ENCODE data around the gene DEUP1.
"Not testable (repeated sequence)": the region's sequence is repeated elsewhere in the genome, so short reads cannot be mapped to it uniquely, and the experiment has no call there.

Gene DEUP1, protein sequence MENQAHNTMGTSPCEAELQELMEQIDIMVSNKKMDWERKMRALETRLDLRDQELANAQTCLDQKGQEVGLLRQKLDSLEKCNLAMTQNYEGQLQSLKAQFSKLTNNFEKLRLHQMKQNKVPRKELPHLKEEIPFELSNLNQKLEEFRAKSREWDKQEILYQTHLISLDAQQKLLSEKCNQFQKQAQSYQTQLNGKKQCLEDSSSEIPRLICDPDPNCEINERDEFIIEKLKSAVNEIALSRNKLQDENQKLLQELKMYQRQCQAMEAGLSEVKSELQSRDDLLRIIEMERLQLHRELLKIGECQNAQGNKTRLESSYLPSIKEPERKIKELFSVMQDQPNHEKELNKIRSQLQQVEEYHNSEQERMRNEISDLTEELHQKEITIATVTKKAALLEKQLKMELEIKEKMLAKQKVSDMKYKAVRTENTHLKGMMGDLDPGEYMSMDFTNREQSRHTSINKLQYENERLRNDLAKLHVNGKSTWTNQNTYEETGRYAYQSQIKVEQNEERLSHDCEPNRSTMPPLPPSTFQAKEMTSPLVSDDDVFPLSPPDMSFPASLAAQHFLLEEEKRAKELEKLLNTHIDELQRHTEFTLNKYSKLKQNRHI

DNA sequence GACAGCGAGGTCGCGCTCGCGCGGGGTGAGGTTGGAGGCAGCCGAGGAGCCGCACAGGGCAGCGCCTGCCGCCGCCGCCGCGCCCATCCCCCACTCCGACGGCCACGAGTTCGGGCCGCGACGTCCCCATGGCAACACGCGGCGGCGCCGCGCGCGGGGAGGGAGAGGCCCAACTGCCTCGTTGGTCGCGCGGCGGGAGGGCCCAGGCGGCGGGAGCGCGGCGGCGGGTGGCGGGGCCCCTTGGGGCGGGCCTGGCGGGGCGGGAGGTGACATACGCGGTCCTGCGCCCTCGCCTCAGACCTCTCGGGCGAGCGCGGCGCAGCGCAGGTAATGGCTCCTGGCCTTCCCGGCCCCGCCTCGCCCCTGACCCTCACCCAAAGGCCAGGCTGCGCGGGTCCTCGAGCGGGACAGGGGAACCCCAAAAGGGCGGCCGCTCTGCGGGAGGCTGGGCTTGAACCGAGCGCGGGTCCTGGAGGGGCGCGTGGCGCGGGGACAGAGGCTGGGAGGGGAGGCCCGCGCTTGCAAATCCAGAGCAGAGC, at the start of gene DEUP1:
Gene DEUP1, plus strand, starts transcription at position 297 of the 539 bp plus-strand sequence. CDS start 1,518 bp downstream, outside the sequence.
- peak; percentile 93 for DNase-seq

DNA sequence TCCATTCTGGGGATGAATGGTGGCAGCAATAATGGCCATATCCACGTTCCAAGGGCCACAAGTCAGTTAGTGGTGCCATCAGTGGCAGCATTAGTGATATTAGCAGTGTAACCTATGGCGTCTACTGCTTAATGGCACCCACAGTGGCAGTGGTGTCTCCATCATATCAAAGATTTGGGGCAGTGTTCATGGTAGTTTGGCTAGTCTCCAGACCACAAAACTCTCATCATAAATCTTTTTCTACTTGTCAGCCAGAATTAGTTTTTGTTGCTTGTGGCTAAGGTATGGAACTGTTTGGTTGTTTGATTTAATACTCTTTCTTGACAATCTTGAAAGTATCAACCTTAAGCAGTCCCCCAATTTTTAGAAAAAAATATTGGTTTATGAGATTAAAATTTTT, 45.1 kb upstream of the DEUP1 start:
- no peak for DNase-seq

DNA sequence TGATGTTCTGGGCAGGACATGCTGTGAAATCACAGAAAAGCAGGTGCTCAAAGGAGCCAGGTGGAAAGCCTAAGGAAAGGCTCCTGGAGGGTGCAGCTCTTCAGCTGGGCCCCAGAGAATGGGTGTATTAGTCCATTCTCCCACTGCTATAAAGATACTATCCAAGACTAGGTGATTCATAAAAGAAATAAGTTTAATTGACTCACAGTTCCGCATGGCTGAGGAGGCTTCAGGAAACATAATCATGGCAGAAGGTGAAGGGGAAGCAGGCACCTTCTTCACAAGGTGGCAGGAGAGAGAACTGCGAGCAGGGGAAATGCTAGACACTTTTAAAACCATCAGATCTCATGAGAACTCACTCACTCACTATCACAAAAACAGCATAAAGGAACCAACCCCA, 43.1 kb upstream of the DEUP1 start:
- peak; percentile 68 for DNase-seq

DNA sequence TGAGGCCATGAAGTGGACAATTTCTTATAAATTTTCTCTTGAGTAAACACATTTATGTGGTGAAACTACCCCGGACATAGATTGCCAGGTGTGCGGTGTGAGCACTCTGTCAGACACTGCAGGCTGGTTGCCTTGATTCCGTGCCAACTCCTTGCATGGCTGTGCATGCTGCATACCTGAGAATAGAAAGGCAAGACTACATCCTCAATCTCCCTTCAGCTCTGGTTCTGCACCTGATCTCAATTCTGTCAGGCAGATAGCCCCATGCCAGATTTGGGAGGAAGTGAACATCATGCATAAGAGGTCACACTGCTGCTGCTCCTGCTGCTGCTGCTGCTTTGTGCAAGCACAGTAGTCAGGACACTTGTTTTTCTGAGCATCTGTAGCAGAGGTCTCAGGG, 42.5 kb upstream of the DEUP1 start:
- peak; percentile 87 for DNase-seq

DNA sequence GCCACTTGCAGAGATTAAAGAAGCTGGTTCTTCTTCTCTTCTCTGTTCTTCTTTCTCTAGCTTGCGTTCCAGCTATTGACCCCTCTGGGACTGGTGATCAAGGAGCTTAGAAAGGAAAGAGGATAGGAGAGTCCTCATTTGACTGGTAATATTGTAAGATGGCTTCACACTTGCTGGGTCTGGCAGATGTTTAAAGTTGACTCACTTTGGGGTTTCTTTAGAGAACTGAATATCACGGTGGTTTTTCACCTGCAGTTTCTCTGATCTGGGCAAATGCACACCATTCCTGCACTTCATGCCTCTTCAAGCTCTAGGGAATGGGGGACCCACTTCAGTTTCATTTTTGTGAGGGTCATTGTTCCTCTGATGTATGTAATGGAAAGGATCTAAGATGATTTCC, 41.8 kb upstream of the DEUP1 start:
- no peak for DNase-seq

DNA sequence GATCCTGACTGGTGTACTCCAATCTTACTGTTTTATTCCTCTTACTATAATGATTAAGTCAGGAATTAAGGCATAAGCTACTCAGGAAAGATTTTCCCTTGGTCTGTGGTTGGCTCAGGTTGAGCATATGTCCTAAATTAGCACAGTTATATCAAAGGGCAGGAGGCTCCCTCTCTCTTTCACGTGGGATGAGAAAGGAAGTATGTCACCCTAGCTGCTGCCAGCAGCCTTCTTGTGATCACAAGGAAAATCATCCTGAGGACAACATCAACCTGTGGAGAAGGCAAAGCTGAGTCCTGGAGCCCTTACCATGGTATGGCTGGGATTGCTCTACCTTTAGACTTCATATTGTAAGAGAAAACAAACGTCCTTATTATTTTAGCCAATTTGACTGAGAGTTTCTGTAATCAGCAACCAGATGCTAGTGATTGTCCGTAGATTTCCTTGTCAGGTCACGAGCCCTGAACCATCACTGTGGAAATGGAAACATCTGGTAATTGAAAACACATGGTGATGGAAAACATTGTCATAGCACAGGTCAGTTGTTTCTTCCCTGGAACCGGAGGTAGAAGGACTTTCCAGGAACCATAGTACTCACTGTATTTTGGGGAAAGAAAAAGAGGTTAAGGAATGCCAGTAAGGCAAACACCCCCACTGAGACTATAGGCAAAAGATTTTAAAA, 40.6 kb upstream of the DEUP1 start:
- no peak for DNase-seq

DNA sequence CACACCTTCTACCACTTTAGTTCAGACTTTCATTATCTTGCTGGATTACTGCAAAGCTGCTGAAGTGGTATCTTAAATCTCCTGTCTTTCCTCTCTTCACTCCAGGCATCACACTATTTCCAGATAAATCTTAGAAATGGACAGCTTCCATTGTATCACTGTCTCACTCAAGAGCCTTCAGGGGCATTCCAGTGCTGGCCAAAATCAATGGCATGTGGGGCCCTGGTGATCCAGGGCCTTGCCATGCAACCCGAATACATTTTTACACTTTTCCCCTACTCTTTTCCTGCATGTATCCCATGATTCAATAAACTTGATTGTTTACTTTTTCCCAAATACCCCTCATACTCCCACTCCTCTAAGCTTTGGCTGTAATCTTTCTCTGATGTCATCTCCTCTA, 39.4 kb upstream of the DEUP1 start:
- no peak for DNase-seq

DNA sequence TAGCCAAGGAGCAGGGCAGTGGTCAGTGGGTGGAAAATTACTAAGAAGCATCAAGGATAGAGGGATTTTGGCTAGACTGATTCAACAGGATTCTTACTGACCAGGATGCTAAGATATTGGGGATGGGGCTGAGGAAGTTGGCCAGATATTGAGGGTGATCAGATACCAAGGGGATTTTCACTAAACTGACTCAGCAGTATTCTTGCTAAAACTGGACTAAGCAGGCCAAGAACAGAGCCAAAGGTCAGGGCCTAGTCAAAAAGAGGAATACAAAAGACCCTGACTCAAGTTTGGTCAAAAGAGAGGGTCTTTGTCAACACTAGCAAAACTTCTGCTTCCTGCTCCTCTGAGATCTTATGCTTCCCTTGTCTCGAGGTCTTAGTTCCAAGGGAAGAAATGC, 38.6 kb upstream of the DEUP1 start:
- no peak for DNase-seq

DNA sequence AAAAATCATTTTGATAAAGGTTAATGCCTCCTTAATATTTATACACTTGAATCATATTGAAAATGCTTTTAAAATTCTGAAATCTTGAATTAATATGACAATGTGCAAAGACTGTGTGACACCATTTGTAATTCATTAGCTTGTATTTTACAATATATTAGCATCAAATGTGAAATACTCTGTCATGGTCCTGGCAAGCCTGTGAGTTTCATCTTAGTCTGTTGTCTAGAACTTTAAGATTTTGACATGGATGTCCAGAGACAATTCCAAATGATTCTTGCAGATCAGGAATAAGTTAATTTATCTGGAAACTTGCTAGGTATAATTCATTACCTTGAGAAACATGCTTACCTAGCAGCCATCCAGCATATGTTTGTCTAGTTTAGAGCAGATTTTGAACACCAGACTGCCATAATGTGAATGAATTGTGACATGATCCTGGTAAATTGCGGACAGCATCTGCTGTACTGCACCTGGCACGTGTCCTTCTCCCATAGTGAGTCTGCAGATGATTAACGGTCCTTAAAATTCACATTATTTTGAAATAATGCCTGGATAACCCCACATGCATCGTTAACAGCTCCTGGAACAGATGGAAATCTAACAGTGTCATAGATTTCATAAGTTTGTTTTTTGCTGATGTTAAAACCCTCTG, 34.5 kb upstream of the DEUP1 start:
- no peak for DNase-seq

DNA sequence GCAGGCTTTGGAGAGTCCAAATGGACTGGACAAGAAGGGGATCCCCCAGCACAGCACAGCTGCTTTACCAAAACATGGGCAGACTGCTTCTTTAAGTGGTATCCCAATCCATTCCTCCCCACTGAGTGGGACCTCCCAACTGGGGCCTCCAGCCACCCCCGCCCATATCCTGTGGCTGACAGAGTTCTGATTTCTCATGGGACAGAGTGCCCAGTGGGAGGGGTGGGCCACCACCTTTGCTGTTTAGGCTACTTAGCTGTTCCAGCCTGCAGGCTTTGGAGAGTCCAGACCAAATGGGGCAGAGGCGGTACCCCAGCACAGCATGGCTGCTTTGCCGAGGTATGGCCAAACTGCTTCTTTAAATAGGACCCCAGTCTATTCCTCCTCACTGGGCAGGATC, 26.9 kb upstream of the DEUP1 start:
- no peak for DNase-seq

DNA sequence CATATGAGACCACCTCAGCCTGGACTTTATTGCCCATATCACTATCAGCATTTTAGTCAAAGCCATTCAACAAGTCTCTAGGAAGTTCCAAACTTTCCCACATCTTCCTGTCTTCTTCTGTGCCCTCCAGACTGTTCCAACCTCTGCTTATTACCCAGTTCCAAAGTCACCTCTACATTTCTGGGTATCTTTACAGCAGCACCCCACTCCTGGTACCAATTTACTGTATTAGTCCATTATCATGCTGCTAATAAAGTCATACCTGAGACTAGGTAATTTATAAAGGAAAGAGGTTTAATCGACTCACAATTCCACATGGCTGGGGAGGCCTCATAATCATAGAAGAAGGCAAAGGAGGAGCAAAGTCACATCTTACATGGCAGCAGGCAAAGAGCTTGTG, 16.1 kb upstream of the DEUP1 start:
- DNase-seq = not testable (repeated sequence)

DNA sequence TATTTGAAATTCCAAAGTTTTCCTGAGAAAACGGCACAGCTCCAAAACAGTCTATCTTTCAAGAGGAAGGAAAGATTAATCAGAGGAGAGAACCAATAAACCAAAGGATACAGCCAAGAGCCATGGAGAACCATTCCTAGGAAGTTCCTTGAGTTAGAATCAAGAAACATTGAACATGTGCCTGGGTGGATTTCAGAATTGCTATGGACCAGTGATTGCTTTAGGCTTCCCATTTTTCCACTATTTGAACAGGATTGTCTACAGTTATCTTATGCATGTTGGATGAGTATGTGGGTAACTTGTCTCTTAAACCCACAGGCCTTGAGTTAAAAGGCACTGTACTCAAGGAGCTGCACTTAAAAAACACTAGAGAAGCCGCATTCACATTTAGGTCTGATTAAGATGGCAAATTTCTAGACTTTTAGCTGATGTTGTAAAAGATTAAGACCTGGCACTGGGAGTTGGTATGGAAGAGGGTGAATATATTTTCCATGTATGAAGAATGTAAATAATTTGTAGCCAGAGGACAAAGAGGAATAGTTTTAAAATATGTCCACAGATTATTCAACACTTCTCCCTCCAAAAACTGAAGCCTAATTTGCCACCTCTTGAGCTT, 11.2 kb upstream of the DEUP1 start:
- DNase-seq = no peak

DNA sequence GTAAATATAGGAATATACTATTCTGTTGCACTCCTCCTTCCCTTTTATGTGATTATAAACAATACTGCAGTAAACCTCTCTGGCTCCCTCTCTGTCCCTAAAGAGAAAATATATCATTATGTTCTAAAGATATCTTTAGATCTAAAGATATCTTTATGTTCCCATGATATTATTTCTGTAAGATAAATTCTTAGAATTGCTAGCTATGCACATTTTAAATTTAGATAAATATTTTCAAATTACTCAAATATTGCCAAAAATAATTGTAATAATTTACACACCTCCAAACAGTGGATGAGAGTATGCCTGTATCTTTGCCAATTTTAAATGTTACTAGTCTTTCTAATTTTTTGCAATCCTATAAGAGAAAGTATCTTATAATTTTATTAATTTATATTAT, 10.3 kb upstream of the DEUP1 start:
- no peak for DNase-seq

DNA sequence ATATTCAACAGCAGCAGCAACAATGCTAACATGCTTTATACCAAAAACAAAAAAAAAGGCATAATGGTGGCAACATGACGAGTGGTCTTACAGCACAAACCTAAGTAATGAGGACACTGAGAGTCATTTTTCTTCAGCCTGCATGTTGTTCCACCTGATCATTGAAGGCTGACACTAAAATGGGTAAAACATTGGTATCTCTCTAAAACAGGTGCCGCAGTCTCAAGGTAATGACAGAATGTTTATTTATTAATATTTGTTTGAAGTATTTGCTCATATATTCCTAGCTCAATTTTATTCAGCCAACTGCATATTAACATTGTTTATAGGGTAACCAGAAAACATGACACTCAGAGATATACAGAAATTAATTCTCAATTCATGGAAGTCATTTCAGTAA, 8.3 kb upstream of the DEUP1 start:
- DNase-seq = no peak

DNA sequence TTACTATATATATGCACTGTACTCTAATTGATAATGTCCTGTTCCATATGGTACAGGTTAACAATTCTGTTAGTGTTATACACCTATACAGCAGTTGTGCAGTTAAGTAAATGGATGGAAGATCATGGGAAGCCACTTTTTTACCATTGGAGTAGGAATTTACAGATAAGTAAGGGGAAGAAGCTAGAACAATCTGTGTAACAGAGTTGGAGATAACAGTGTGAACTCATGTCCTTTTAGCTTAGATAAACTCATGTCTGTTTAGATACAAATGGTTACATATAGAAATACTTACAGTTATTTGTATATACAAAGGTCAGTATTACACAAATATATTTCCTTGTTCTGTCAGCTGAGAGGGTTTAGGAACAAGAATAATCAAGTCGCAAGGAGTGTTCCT, 6.8 kb upstream of the DEUP1 start:
- no peak for DNase-seq

DNA sequence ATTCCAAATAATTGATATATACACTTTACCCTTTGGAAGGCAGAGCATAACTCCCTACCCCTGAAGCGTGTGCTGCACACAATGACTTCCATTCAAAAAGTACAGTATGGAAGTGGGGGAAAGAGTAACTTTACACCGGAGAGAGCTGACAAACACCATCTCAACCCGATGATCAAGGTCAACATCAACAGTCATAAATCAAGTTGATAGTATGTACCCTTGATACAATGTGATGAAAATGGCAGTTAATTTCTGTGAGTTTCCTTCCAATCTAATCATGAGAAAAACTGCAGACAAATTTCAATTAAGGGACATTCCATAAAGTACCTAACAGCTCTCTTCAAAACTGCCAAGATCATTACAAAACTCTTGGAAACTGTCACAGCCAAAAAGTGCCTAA, 6.0 kb upstream of the DEUP1 start:
- DNase-seq = no peak

DNA sequence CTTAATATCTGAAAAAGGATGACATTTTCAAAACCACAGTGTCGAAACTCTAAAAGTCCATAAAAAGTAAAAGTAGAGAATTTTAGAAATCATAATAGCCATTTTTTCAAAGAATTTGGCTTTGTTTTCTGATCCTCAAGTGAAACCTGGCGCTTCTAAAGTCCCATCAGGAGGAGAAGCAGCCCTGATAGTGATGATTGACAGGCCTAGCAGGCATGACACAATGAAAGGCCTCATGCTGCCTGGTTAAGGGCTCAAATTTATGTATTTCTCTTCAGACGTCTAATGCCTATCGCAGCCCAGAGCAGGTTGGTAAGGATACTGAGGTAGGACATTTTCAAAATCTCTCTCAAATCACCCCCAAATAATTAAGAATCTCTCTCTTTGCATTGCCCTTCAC, 3.9 kb upstream of the DEUP1 start:
- no peak for DNase-seq

DNA sequence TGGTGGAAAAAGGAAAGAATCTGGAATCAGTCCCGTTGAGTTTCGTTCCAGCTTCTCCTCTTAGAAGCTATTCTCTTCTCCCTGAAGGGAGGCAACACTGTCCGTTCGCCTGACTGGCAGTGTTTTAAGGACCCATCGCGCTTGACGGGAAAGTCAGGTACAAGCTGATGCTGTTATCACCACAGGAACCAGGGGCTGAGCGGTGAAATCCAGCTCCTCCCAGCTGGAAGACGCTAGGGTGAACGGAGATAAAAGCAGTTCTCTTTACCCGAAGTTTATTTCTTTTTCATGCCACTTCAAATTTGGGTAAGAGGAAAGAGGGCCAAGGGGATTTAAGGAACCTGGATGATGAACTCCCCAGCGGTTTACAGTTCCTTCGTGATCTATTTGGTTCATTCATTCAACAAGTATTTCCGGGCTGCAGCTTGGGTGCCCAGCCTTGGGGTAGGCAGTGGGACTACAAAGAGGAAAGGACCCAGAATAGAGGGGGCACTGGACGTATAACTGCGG, 551 bp upstream of the DEUP1 start:
- DNase-seq = peak; percentile 83

DNA sequence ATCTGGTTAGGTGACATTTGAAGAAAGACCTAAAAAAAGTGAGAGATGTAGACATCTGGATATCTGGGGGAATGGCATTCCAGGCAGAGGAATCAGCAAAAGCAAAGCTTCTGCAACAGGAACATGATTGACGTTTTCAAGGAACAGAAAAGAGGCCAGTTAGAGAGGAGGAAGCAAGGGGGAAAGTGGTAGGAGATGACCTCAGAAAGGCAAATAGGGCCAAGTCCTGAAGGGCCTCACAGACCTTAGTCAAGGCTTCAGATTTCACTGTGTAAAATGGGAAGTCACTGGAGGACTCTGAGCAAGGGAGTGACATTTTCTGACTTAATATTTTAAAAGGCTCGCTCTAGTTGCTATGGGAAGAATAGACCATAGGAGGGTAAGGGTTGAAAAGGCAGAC, 9.7 kb downstream of the DEUP1 start:
- no peak for DNase-seq

DNA sequence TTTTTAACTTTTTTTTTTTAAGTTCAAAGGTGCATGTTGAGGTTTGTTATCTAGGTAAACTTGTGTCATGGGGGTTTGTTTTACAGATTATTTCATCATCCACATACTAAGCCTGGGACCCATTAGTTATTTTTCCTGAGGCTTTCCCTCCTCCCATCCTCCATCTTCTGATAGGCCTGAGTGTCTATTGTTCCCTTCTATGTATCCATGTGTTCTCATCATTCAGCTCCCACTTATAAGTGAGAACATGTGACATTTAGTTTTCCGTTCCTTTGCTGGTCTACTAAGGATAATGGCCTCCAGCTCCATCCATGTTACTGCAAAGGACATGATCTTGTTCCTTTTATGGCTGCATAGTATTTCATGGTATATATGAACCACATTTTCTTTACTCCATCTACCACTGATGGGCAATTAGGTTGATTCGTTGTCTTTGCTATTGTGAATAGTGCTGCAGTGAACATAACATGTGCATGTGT, 14.4 kb downstream of the DEUP1 start:
- no peak for DNase-seq

DNA sequence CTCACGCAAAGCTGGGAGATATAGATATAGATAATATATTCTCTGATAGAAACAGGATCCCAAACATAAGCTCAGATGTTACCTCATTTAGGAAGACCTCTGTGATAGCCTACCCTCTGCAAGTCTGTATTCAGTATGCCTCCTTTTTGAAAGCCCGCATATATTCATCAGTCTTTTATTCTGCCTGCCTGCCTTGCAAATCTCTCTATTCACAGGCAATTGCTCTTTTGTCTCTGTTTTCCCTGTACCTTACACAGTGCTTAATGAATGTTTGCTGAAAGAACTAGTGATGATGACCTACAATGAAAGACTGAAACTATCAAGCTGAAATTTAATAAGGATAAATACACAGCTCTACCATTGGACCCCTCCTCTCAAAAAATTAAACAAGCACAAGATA, 18.4 kb downstream of the DEUP1 start:
- DNase-seq = peak; percentile 21

DNA sequence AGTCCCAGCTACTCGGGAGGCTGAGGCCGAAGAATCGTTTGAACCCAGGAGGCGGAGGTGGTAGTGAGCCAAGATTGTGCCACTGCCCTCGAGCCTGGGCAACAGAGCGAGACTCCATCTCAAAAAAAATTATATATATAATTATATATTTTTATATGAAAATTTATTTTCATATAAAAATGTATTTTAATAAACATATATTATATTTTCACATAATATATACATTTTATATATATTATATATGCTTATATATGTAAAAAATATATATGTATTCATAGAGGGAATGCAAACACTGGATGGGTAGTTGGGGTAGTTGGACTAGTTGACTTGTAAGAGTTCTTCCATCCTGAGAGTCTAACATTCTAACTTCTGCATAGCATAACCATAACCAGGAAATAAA, 20.3 kb downstream of the DEUP1 start:
- DNase-seq = no peak

DNA sequence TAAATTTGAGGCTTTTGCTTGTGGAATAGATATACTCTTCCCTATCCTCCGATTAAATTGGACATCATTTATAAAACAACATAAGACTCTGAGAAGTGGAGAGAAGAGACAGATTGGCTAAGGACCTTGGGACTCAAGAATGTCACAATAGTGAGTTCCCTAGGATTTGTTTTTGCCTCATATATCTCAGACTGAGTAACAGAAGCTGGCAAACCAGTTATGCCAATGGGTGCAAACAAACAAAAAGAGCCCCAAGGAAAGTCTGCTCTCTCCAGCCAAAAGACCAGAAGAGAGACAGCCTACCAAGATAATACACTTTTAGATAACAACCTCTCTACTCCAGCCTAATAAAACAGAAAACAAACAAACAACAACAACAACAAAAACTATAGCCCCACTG, 28.9 kb downstream of the DEUP1 start:
- no peak for DNase-seq

Data from NCI-H774 (cell line).